Measurements from ENCODE around the gene LCN12.

Gene LCN12

GRCh38 chr9:136964833-136965422 is 12.9 kb downstream of the LCN12 start:
- Histone ChIP-seq H3K27me3 (ENCODE audit: control insufficient read depth, insufficient read depth, low read length) (no peaks in the 10 kb centered on the region), H3K79me2 (no peaks in the 10 kb centered on the region), H3K4me3 (ENCODE audit: low read depth, low read length) (no peak overlapping the region), H3K4me1 (no peaks in the 10 kb centered on the region), H3K9me3 (ENCODE audit: control insufficient read depth, low read length) (no peaks in the 10 kb centered on the region), H3K27ac (no peak overlapping the region), H3K9ac (no peak overlapping the region), H2AFZ (no peak overlapping the region), H3K36me3 (ENCODE audit: control insufficient read depth, insufficient read depth, low read length) (no peaks in the 10 kb centered on the region), H3K4me2 (ENCODE audit: low read length) (no peak overlapping the region)
- no peak for TF ChIP-seq CTCF (IDR thresholded peaks at IDR 0.05)

- no peak for TF ChIP-seq CTCF (IDR thresholded peaks at IDR 0.05)
- H3K9me3 ChIP-seq (ENCODE audit: control insufficient read depth, low read length): no peaks in the 10 kb centered on the region
- H3K27me3 ChIP-seq (ENCODE audit: control insufficient read depth, insufficient read depth, low read length): no peaks in the 10 kb centered on the region
- peak overlapping the region; percentile 56 for H3K4me2 ChIP-seq (ENCODE audit: low read length)
- H2AFZ ChIP-seq: no peak overlapping the region
- no peaks in the 10 kb centered on the region for H3K36me3 ChIP-seq (ENCODE audit: control insufficient read depth, insufficient read depth, low read length)
- peak overlapping the region; percentile 13 for H3K4me3 ChIP-seq (ENCODE audit: low read depth, low read length)
- H3K4me1 ChIP-seq: no peaks in the 10 kb centered on the region
- no peak overlapping the region for H3K27ac ChIP-seq
- H3K79me2 ChIP-seq: no peaks in the 10 kb centered on the region
- H3K9ac ChIP-seq: no peak overlapping the region
Observed at GRCh38 chr9:136965771-136966484, 13.9 kb downstream of the LCN12 start.

GRCh38 chr9:136968333-136969127 is 16.5 kb downstream of the LCN12 start:
- Histone ChIP-seq H3K4me1 (no peaks in the 10 kb centered on the region), H3K27me3 (ENCODE audit: control insufficient read depth, insufficient read depth, low read length) (no peaks in the 10 kb centered on the region), H3K36me3 (ENCODE audit: control insufficient read depth, insufficient read depth, low read length) (no peaks in the 10 kb centered on the region), H3K27ac (no peak overlapping the region), H3K4me2 (ENCODE audit: low read length) (no peak overlapping the region), H3K4me3 (ENCODE audit: low read depth, low read length) (no peak overlapping the region), H2AFZ (no peak overlapping the region), H3K9me3 (ENCODE audit: control insufficient read depth, low read length) (no peaks in the 10 kb centered on the region), H3K9ac (no peak overlapping the region), H3K79me2 (no peaks in the 10 kb centered on the region)
- no peak for TF ChIP-seq CTCF (IDR thresholded peaks at IDR 0.05)

- Histone ChIP-seq H3K27ac (no peak overlapping the region), H3K79me2 (no peaks in the 10 kb centered on the region), H3K27me3 (ENCODE audit: control insufficient read depth, insufficient read depth, low read length) (no peaks in the 10 kb centered on the region), H3K4me3 (ENCODE audit: low read depth, low read length) (no peak overlapping the region), H3K9ac (no peak overlapping the region), H3K4me1 (no peaks in the 10 kb centered on the region), H3K4me2 (ENCODE audit: low read length) (no peak overlapping the region), H2AFZ (no peak overlapping the region), H3K9me3 (ENCODE audit: control insufficient read depth, low read length) (no peaks in the 10 kb centered on the region), H3K36me3 (ENCODE audit: control insufficient read depth, insufficient read depth, low read length) (no peaks in the 10 kb centered on the region)
- TF ChIP-seq CTCF (IDR thresholded peaks at IDR 0.05): no peak
Observed at GRCh38 chr9:136969150-136969549, 17.1 kb downstream of the LCN12 start.

Data from parathyroid adenoma (tissue), 2 donors.